ENCODE measurements around the gene SEMA4B. TPM values are rescaled to one million over a fixed set of nuclear protein-coding genes. Genes with fewer than 3 reads are reported as not detected.

Gene SEMA4B
- total and polyA plus RNA-seq, 9 of the 15 experiments (the other 6 are each of a cell fraction or from before 2014, with no cell fraction given) = 1.3 to 33.6 (median 11.0) TPM

- no peak for TF ChIP-seq TSC22D4 (tag; IDR thresholded peaks at IDR 0.05)
- no peak for TF ChIP-seq GMEB1 (CRISPR knock-in tag; IDR thresholded peaks at IDR 0.05)
- TF ChIP-seq HDAC2 (IDR thresholded peaks at IDR 0.05) = no peak
- TF ChIP-seq MTA2 (IDR thresholded peaks at IDR 0.05; ENCODE audit: low read depth) = peak; percentile 36; the same call in 1 of the 2 replicates
- no peak for TF ChIP-seq MAFG (tag; conservative IDR thresholded peaks at IDR 0.05)
- TF ChIP-seq KLF6 (CRISPR knock-in tag; IDR thresholded peaks at IDR 0.05; ENCODE audit: borderline replicate concordance) = no peak
- no peak for TF ChIP-seq XRCC4 (IDR thresholded peaks at IDR 0.05; ENCODE audit: extremely low read depth, insufficient read depth, insufficient read length)
- TF ChIP-seq E2F4 (CRISPR knock-in tag; IDR thresholded peaks at IDR 0.05; ENCODE audit: low read depth) = no peak
- no peak for TF ChIP-seq CGGBP1 (CRISPR knock-in tag; IDR thresholded peaks at IDR 0.05)
- TF ChIP-seq MCM5 (IDR thresholded peaks at IDR 0.05; ENCODE audit: low read depth) = no peak
- peak; percentile 48 for TF ChIP-seq SMAD4 (CRISPR knock-in tag; conservative IDR thresholded peaks at IDR 0.05)
- TF ChIP-seq PCBP1 (IDR thresholded peaks at IDR 0.05; ENCODE audit: low read depth, low read length, poor library complexity, severe bottlenecking) = no peak
- no peak for TF ChIP-seq ZNF311 (CRISPR knock-in tag; IDR thresholded peaks at IDR 0.05)
- no peak for TF ChIP-seq NKRF (IDR thresholded peaks at IDR 0.05; ENCODE audit: borderline replicate concordance)
- TF ChIP-seq ERF (CRISPR knock-in tag; IDR thresholded peaks at IDR 0.05) = no peak
- TF ChIP-seq POLR3G (IDR thresholded peaks at IDR 0.05; ENCODE audit: extremely low read depth, insufficient read length, insufficient replicate concordance) = no peak
- TF ChIP-seq BCL6 (CRISPR knock-in tag; IDR thresholded peaks at IDR 0.05) = no peak
- no peak for TF ChIP-seq LEF1 (IDR thresholded peaks at IDR 0.05)
- TF ChIP-seq CC2D1A (IDR thresholded peaks at IDR 0.05) = no peak
- TF ChIP-seq ZBTB43 (CRISPR knock-in tag; IDR thresholded peaks at IDR 0.05) = no peak
- no peak for TF ChIP-seq ZNF175 (CRISPR knock-in tag; IDR thresholded peaks at IDR 0.05; ENCODE audit: low read depth)
- TF ChIP-seq CXXC5 (CRISPR knock-in tag; IDR thresholded peaks at IDR 0.05) = peak; percentile 59
- TF ChIP-seq CHD4 (IDR thresholded peaks at IDR 0.05; ENCODE audit: insufficient read depth, insufficient replicate concordance, low read depth, low read length, poor library complexity, severe bottlenecking) = no peak
- TF ChIP-seq ZNF830 (CRISPR knock-in tag; IDR thresholded peaks at IDR 0.05) = no peak
Observed at GRCh38 chr15:90213122-90213817, 12.1 kb downstream of the SEMA4B start (continued).
